NCI-H2029 treated with DMSO at 0.1 percent for 48 hours (cell line): ENCODE results near the gene AFF2.

Experiments
- DNase-seq: peaks from one replicate; lab custom pipeline; 2025; lab: John Stamatoyannopoulos, UW

AFF2 gene

GRCh38 chrX:148536961-148537360, 36.5 kb downstream of the AFF2 start:
- DNase-seq, result no peak

- no peak for DNase-seq
Observed at GRCh38 chrX:148537556-148538182, 37.3 kb downstream of the AFF2 start.

- DNase-seq, result no peak
Observed at GRCh38 chrX:148538582-148538981, 38.2 kb downstream of the AFF2 start.

- DNase-seq, result no peak
Observed at GRCh38 chrX:148540114-148540513, 39.7 kb downstream of the AFF2 start.

- no peak for DNase-seq
Observed at GRCh38 chrX:148540671-148541583, 40.5 kb downstream of the AFF2 start.

GRCh38 chrX:148541584-148541940, 41.1 kb downstream of the AFF2 start:
- no peak for DNase-seq

- no peak for DNase-seq
Observed at GRCh38 chrX:148542481-148543255, 42.3 kb downstream of the AFF2 start.

- no peak for DNase-seq
Observed at GRCh38 chrX:148552775-148553174, 52.4 kb downstream of the AFF2 start.

GRCh38 chrX:148555101-148555500, 54.7 kb downstream of the AFF2 start:
- DNase-seq, result no peak

- DNase-seq, result no peak
Observed at GRCh38 chrX:148555571-148556243, 55.3 kb downstream of the AFF2 start.

- DNase-seq, result no peak
Observed at GRCh38 chrX:148556498-148556897, 56.1 kb downstream of the AFF2 start.

GRCh38 chrX:148562846-148563245, 62.4 kb downstream of the AFF2 start:
- DNase-seq, result no peak

GRCh38 chrX:148567229-148567628, 66.8 kb downstream of the AFF2 start:
- no peak for DNase-seq

- no peak for DNase-seq
Observed at GRCh38 chrX:148567779-148568178, 67.4 kb downstream of the AFF2 start.

GRCh38 chrX:148568763-148569162, 68.3 kb downstream of the AFF2 start:
- DNase-seq, result no peak

- no peak for DNase-seq
Observed at GRCh38 chrX:148572337-148572736, 71.9 kb downstream of the AFF2 start.

GRCh38 chrX:148573119-148573518, 72.7 kb downstream of the AFF2 start:
- DNase-seq, result no peak

- DNase-seq, result no peak
Observed at GRCh38 chrX:148574237-148574973, 74.0 kb downstream of the AFF2 start.

GRCh38 chrX:148576396-148576795, 76.0 kb downstream of the AFF2 start:
- no peak for DNase-seq

GRCh38 chrX:148577741-148578140, 77.3 kb downstream of the AFF2 start:
- no peak for DNase-seq

- no peak for DNase-seq
Observed at GRCh38 chrX:148580016-148580415, 79.6 kb downstream of the AFF2 start.
